SK-MEL-5 (cell line): ENCODE results near the gene FAM156A. TPM values are rescaled to one million over a fixed set of nuclear protein-coding genes. Genes with fewer than 3 reads are reported as not detected.
"Not testable (repeated sequence)": the region's sequence is repeated elsewhere in the genome, so short reads cannot be mapped to it uniquely, and the experiment has no call there.

Experiments used
- DNase-seq: peaks from one replicate; pipeline ENCODE4 v3.0.0-alpha.2; 2016; ENCODE audit warnings: low read depth, low spot score
- in situ Hi-C: cut with HindIII; loops from 2 replicates; pipeline ENCODE4 v1.10.0; 2016; ENCODE audit warnings: low sequenced_read_pairs, high pct_unique_total_duplicates, low pct_unique_long_range_greater_than_20kb
- total RNA-seq: library from RNA; depleted of rRNA; stranded (reverse); fragments of >200 nt; shearing (Covaris generic); gene quantifications from 2 replicates; pipeline ENCODE4 v1.2.3, GENCODE V29; 2014

Gene FAM156A
- total RNA-seq, 1 experiment from 2014 or later, result 3.1 TPM

DNA sequence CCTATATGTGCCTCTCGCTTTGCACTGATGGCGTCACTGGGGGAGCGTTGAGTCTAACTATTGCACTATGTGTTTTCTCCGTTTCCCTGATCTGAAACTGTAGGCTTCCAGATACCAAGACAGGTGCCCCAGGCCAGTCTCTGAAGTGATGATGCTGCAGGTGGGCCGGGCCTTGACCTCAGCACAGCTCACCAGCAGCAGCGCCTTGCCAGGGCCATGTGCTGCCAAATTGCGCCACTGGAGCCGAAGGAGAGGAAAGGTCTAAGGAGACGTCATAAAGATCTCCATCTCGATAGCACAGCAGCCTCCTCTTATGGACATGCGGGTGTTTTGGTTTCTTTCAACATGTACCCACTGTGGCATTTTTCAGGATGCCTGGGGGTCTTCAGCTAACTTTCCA, 17.3 kb upstream of the FAM156A start:
- DNase-seq, in situ Hi-C loops: not testable (repeated sequence)

GRCh38 chrX:52974336-52974992, 16.1 kb upstream of the FAM156A start:
- in situ Hi-C loops, DNase-seq: not testable (repeated sequence)

DNA sequence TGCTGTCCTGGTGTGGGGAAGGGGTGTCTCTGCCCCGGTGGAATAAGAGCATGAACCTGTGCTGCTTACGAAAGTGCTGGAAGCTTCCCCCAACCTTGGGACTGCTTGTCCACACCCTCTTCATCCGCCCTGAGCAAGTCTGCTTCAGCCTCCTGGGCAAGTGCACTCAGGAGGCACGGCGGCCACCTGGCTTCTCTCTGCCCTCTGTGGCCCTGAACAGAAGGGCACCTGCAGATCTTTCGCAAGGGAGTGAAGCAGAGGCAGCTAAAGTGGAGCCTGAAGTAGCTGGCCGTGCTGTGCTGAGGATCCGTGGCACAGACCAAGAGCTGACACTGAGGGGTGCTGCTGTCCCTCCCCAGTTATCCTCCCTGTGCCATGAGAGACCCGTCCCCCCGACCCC, 9.6 kb upstream of the FAM156A start:
- DNase-seq, in situ Hi-C loops: not testable (repeated sequence)

GRCh38 chrX:52966993-52967738, 8.8 kb upstream of the FAM156A start:
- in situ Hi-C loops, DNase-seq: not testable (repeated sequence)

DNA sequence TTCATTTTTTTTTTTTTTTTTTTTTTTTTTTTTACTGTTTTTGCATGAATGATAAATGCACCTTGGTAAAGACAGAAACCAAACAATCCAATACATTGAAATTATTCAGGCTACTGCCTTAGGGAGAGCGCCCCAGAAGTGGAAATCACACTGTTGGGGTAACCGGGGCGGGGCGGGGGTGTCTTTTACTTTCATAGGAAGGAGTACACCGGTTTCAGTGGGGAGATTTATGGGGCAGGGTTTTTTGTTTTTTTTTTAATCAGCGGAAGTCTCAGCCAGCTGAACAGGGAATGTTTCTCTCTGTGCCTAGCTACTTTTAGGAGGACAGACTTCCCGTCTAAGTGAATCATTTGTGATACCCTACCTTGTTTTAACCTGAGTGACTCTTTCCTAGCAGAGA, 643 bp upstream of the FAM156A start:
- DNase-seq, in situ Hi-C loops: not testable (repeated sequence)

- in situ Hi-C loops, DNase-seq: not testable (repeated sequence)
These were observed 8.4 kb downstream of the FAM156A start for GRCh38 chrX:52949884-52950283.

- DNase-seq, in situ Hi-C loops: not testable (repeated sequence)
These were observed 9.0 kb downstream of the FAM156A start for GRCh38 chrX:52949325-52949724.

- in situ Hi-C loops, DNase-seq: not testable (repeated sequence)
These were observed 10.1 kb downstream of the FAM156A start for GRCh38 chrX:52948265-52948664.

DNA sequence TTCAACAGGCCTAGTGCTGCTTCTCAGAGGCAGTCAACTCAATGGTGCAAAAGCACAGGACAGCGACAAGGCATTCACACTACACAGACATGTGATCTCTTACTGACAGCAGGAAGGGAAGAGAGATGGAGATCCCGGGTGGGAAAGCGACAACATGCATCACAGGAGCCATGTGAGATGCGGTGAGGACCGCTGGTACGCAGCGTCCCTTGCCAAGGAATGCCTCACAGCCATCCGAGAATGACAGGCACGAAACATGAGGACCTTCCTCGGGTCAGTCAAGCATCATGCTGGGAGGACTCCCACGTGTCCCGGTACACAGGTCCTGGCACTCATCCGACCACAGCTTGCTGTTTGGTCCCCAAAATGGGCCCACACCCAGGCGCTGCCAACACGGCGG, 10.8 kb downstream of the FAM156A start:
- DNase-seq, in situ Hi-C loops: not testable (repeated sequence)

GRCh38 chrX:52945838-52946494, 12.4 kb downstream of the FAM156A start:
- in situ Hi-C loops, result not testable (repeated sequence)

DNA sequence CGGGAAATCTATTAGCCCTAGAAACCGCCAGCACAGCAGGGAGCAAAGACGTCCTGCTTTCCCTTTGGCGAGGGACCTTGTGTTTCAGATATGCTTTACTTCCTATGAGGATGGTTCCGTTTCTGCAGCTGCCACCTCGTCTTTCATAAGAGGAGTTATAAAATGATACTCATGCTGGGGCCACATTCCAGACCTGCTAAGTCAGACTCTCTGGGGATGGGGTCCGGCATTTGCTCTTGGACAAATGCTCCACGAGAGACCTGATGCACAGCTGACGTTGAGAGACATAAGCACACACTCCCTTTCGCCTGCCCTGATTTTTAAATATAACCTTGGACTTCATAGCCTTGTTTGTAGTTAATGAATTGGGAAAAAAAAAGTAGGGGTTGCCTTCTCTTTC, 16.6 kb downstream of the FAM156A start:
- DNase-seq, in situ Hi-C loops: not testable (repeated sequence)

More at GRCh38 chrX:52945838-52946494, 12.4 kb downstream of the FAM156A start:
- not testable (repeated sequence) for DNase-seq

DNA sequence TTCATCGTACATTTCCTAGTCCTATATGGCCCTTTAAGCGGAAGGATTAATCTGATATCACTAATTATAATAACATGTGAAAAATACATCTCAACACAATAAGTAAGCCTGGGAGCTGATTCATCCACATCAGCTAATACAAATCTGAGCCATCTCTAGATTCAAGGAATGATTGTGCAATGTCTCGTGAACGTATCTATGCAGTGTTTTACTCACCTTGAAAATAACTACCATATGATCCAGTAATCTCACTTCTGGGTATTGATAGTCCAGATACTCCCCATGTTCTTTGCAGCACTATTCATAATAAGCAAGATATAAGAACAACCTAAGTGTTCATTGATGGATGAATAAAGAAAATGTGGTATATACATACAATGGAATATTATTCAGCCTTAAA, 17.6 kb downstream of the FAM156A start:
- in situ Hi-C loops, DNase-seq: not testable (repeated sequence)

GRCh38 chrX:52935470-52935784, 22.9 kb downstream of the FAM156A start:
- in situ Hi-C loops, DNase-seq: not testable (repeated sequence)

DNA sequence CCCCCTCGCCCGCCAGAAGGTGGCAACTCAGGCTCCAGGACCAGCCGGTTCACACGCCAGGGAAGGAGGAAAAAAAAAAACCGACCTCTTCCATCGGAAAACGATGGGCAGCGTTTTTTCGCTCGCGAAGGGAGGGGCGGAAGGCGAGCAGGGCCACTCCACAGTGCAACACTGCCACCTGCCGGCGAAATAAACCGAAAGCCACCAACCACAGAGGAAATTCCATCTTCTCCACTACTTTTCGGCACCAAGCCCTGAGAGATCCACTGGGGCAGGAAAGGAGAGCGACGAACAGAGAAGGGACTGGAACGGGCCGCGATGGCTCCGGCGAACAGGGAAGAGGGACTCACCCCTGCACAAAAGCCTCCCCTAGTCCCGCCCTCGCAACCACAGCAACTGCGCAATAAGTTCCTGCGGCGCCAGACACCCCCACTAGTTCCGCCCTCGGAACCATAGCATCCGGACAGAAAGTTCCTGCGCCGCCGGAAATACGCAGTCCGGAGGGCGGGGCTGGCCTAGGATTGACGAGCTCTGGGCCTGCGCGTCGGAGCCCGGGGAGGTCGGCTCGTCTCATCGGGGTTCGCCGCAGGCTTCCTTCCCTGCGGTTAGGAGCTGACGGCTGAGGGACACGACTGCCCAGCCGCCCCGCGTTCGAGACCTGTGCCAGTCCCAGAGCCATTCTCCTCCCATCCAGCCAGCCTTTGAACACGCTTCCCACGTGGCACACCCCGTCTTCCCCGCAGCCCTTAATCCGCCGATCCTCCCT, 23.4 kb downstream of the FAM156A start:
- in situ Hi-C loops, result no loop called here
- DNase-seq, result peak; percentile 93

- no peak for DNase-seq
- in situ Hi-C loops, result no loop called here
These were observed 24.2 kb downstream of the FAM156A start for GRCh38 chrX:52933976-52934703.

- in situ Hi-C loops, result no loop called here
- no peak for DNase-seq
These were observed 25.1 kb downstream of the FAM156A start for GRCh38 chrX:52933213-52933612.

DNA sequence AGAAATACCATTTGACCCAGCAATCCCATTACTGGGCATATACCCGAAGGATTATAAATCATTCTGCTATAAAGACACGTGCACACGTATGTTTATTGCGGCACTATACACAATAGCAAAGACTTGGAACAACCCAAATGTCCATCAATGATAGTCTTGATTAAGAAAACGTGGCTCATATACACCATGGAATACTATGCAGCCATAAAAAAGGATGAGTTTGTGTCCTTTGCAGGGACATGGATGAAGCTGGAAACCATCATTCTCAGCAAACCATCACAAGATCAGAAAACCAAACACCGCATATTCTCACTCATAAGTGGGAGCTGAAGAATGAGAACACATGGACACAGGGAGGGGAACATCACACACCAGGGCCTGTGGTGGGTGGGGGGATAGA, 28.1 kb downstream of the FAM156A start:
- in situ Hi-C loops, result not testable (repeated sequence)

More for the DNA sequence above, 28.1 kb downstream of the FAM156A start:
- DNase-seq, result not testable (repeated sequence)
